IPS-20b (cell line): Measurements from ENCODE around the gene SEMA4B.

ENCODE experiments used
- H3K27ac ChIP-seq: one replicate; pipeline ENCODE4 v1.5.1; 2013; ENCODE audit warnings: low read length
- H3K27me3 ChIP-seq: 2 replicates; pipeline ENCODE4 v1.6.1; 2013; ENCODE audit warnings: mild to moderate bottlenecking, low read length, inconsistent platforms; ENCODE audit not compliant: insufficient read depth
- H3K36me3 ChIP-seq: 2 replicates; pipeline ENCODE4 v1.6.1; 2013; ENCODE audit warnings: low read depth, mild to moderate bottlenecking, inconsistent platforms, low read length, moderate library complexity; ENCODE audit not compliant: insufficient read depth
- H3K4me1 ChIP-seq: 2 replicates; pipeline ENCODE4 v1.6.1; 2013; ENCODE audit warnings: mild to moderate bottlenecking, control low read depth, inconsistent platforms, low read length, moderate library complexity; ENCODE audit not compliant: insufficient read depth
- H3K4me3 ChIP-seq: 2 replicates; pipeline ENCODE4 v1.5.1; 2013; ENCODE audit warnings: mild to moderate bottlenecking, low read length, inconsistent platforms
- H3K9ac ChIP-seq: 2 replicates; pipeline ENCODE4 v1.6.1; 2013; ENCODE audit warnings: low read depth, mild to moderate bottlenecking, inconsistent platforms, low read length, moderate library complexity
- H3K9me3 ChIP-seq: 2 replicates; pipeline ENCODE4 v1.6.1; 2013; ENCODE audit warnings: mild to moderate bottlenecking, low read depth, low read length, inconsistent platforms; ENCODE audit not compliant: insufficient read depth

Gene SEMA4B

GRCh38 chr15:90209591-90209990 lies 8.5 kb downstream of the SEMA4B start:
- Histone ChIP-seq H3K27ac (no peak overlapping the region), H3K4me1 (no peaks in the 10 kb centered on the region), H3K9me3 (no peaks in the 10 kb centered on the region), H3K27me3 (no peaks in the 10 kb centered on the region), H3K9ac (no peak overlapping the region), H3K4me3 (no peak overlapping the region), H3K36me3 (peaks cover 10% of the 10 kb centered on the region; the same call in 1 of the 2 replicates)

DNA sequence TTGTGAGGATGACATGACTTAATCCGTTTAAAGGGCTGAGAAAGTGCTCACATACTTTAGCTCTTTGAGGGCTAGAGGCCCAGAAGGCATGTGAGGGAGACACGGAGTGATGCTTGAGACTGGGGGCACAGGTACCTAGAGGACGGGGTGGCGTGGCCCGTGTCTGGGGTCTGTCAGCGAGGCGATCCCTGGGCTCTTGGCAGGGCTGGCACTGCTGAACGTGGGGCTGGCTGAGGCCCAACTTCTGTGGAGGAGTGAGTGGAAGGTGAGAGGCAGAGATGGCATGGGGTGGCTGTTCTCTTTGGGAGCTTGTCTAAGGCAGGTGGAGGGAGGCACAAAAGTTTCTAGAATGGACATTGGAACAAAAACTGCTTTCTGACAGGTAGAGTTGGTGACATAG lies 9.5 kb downstream of the SEMA4B start:
- no peak overlapping the region for H3K4me3 ChIP-seq
- H3K9me3 ChIP-seq, result no peaks in the 10 kb centered on the region
- H3K36me3 ChIP-seq, result peaks cover 10% of the 10 kb centered on the region; the same call in 1 of the 2 replicates
- H3K27ac ChIP-seq, result no peak overlapping the region
- no peaks in the 10 kb centered on the region for H3K27me3 ChIP-seq
- no peaks in the 10 kb centered on the region for H3K4me1 ChIP-seq
- H3K9ac ChIP-seq, result no peak overlapping the region

GRCh38 chr15:90211009-90211408 lies 9.9 kb downstream of the SEMA4B start:
- peaks cover 7% of the 10 kb centered on the region; the same call in 1 of the 2 replicates for H3K36me3 ChIP-seq
- no peaks in the 10 kb centered on the region for H3K4me1 ChIP-seq
- H3K4me3 ChIP-seq, result no peak overlapping the region
- H3K27me3 ChIP-seq, result no peaks in the 10 kb centered on the region
- H3K9me3 ChIP-seq, result no peaks in the 10 kb centered on the region
- no peak overlapping the region for H3K9ac ChIP-seq
- H3K27ac ChIP-seq, result no peak overlapping the region

DNA sequence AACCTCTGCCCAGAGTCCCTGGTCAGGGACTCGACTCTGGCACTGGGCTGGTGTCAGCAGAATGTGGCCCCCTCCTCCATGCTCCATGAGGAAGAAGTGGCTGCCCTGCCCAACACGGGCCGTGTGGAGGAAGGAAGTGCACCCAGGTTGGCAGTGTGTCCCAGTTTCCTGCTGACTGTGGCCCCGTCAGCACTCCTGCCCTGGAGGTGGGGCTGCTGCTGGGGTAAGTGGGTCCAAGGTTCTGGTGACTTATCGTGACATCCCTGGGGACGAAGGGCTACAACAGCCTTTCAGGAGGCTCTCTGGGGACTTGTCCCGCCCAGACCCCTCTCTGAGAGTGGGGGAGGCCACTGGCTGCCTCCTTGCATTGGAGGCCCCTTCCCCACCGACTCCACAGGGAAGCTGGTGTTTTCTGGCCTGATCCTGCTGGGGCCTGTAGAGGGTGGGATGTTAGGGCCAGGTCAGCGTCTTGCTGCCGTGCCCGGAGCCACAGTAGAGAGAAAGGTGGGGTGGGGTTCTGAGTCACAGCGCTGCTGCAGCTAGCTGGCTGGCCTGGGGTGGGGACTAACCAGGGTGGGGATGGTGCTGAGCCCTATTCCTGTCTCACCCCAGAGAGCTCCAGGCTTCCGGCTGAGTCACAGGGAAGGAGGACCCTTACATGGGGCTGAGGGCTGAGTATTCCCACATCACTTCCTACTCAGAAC lies 10.5 kb downstream of the SEMA4B start:
- Histone ChIP-seq H3K4me3 (no peak overlapping the region), H3K27ac (no peak overlapping the region), H3K27me3 (no peaks in the 10 kb centered on the region), H3K9ac (no peak overlapping the region), H3K36me3 (peaks cover 4% of the 10 kb centered on the region; the same call in 1 of the 2 replicates), H3K9me3 (no peaks in the 10 kb centered on the region), H3K4me1 (no peaks in the 10 kb centered on the region)

DNA sequence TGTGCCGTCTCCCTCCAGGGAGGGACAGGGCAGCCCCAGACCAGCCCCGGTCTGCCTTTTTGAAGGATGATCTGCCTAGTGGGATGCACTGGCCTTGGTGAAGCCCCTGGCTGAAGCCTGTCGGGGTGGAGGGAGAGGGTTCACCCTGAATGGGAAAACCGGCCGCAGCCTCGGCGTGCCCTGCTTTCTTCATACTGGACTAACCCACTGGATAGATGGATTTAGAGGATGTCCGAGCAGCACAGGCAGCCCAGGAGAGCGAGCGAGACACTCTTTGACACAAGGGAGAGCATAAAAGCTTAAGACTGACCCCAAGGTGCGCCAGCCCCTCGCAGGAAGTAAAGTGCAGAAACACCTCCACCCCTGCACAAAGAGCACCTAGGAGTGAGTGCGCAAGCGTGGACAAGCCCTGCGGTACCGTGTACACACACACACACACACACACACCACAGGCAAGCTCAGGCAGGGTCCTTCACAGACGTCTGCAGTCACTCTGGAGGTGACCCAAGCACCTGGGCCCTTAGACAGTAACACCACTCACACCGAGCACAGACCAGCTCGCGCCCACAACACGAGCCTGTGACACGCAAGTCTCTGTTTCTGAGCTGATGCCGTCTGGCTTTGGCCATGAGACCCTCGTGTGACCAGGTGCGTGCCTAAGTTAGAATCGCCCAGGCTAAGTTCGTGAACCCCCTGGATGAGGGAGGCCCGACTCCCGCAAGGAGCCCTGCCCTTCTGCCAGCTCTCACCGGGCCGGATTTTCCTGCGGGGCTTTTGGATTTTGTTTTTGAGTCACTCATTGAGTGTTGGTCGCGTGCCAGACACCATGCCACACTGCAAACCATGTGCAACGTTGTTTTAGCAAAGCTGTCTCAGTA lies 11.3 kb downstream of the SEMA4B start:
- H3K27me3 ChIP-seq, result no peaks in the 10 kb centered on the region
- no peak overlapping the region for H3K9ac ChIP-seq
- H3K4me1 ChIP-seq, result no peaks in the 10 kb centered on the region
- H3K27ac ChIP-seq, result no peak overlapping the region
- peaks cover 9% of the 10 kb centered on the region for H3K36me3 ChIP-seq
- H3K9me3 ChIP-seq, result no peaks in the 10 kb centered on the region
- H3K4me3 ChIP-seq, result no peak overlapping the region

DNA sequence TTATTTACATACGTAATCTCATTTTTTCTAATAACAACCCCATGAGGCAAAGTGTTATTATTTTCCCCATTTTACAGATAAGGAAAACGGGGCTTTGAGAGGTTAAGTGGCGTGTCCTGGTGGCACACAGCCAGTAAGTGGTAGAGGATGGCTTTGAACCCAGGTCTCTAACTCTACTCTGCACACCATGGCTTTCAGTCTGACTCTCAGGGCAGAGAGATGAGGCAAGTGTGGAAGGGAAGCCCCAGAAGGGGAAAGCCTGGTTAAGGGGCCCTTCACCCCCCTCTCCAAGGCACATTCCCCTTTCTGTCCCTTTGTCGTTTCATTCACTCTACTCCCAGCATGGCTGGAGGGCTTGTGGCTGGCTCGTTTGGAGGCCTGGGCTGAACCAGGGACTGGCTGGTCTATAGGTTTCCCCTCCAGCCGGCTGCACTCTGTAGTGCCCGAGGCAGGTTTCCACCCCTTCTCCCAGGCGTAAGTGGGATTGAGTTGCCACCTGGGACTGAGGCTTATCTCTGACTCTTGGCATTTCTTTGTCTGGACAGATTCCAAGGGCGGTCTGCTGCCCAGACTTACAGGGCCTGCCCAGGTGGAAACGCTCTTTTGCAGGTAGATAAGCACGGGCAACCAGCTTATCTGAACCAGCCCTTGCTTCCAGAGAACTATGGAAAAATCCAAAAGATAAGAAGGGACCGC lies 12.1 kb downstream of the SEMA4B start:
- Histone ChIP-seq H3K4me1 (no peaks in the 10 kb centered on the region), H3K27ac (no peak overlapping the region), H3K36me3 (peaks cover 17% of the 10 kb centered on the region), H3K4me3 (no peak overlapping the region), H3K27me3 (no peaks in the 10 kb centered on the region), H3K9me3 (no peaks in the 10 kb centered on the region), H3K9ac (no peak overlapping the region)

GRCh38 chr15:90213818-90214204 lies 12.7 kb downstream of the SEMA4B start:
- H3K9me3 ChIP-seq, result no peaks in the 10 kb centered on the region
- H3K36me3 ChIP-seq, result peaks cover 18% of the 10 kb centered on the region
- H3K27me3 ChIP-seq, result no peaks in the 10 kb centered on the region
- no peak overlapping the region for H3K4me3 ChIP-seq
- H3K4me1 ChIP-seq, result no peaks in the 10 kb centered on the region
- no peak overlapping the region for H3K9ac ChIP-seq
- no peak overlapping the region for H3K27ac ChIP-seq

DNA sequence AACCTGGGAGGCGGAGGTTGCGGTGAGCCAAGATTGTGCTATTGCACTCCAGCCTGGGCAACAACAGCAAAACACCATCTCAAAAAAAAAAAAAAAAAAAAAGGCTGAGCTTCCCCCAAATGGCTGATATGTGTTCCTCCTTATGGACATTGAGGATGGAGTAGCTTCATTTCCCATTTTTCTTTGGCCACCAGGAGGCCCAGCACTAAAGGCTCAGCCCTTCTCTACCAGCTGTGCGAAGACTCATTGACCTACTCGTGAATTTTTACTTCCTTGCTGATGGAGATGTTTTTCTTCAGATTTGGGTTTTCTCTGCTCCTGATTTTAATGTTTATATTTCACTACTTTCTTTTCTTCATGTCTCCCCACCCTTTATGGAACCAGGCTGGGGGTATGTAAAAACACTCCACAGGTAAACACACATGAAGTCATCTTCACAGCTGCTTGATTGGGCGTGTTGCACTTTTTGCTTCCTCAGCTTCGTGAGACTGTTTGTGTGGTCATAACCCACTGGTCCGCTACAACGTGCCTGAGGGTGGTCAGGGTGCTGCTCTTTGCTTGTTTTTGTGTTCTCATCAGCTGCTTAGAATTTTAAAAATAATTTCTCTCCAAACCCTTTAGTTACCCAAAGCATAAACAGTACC lies 13.5 kb downstream of the SEMA4B start:
- no peaks in the 10 kb centered on the region for H3K27me3 ChIP-seq
- H3K4me3 ChIP-seq, result no peak overlapping the region
- H3K9ac ChIP-seq, result no peak overlapping the region
- H3K27ac ChIP-seq, result no peak overlapping the region
- no peaks in the 10 kb centered on the region for H3K9me3 ChIP-seq
- no peaks in the 10 kb centered on the region for H3K4me1 ChIP-seq
- peaks cover 18% of the 10 kb centered on the region for H3K36me3 ChIP-seq

DNA sequence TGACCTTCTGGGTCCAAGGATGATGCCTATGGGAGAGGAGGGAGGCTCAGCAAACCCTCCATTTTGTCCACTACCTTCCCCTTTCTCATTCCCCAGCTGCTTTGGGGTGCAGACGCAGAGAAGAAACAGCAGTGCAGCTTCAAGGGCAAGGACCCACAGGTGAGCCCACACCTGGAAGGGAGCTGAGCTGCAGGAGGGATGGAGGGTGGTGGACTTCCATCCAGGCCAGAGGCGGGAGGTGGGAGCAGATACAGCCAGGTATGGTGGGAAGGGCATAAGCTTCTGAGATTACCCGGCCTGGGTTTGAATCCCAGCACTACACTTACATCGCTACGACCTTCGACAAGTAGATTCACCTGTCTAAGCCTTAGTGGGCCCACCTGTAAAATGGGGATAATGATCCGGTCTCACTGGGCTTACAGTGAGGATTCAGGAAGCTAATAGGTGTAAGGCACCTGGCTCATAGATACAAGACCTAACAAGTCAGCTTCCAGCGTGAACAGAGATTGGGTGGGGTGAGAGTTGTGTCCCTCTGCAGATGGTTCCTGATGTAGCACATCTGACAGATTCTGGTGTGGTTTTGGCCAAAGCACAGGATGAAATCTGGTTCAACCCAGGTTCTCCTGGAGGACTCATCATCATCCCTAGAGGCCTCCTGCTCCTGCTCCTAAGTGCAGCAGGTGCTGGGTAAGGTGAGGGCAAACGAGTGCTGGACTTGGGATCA lies 16.7 kb downstream of the SEMA4B start:
- H3K36me3 ChIP-seq, result peaks cover 21% of the 10 kb centered on the region
- H3K27ac ChIP-seq, result no peak overlapping the region
- no peaks in the 10 kb centered on the region for H3K27me3 ChIP-seq
- no peak overlapping the region; the same call in 1 of the 2 replicates for H3K9ac ChIP-seq
- H3K4me1 ChIP-seq, result no peaks in the 10 kb centered on the region
- H3K4me3 ChIP-seq, result no peak overlapping the region
- no peaks in the 10 kb centered on the region for H3K9me3 ChIP-seq

- Histone ChIP-seq H3K9me3 (no peaks in the 10 kb centered on the region), H3K4me3 (no peak overlapping the region), H3K36me3 (peaks cover 32% of the 10 kb centered on the region), H3K9ac (no peak overlapping the region), H3K27ac (no peak overlapping the region), H3K4me1 (no peaks in the 10 kb centered on the region), H3K27me3 (no peaks in the 10 kb centered on the region)
These were observed 18.5 kb downstream of the SEMA4B start for GRCh38 chr15:90219421-90220141.
